Common myeloid progenitor, CD34-positive (primary cell): ENCODE data around the gene TRMT10A.

Source experiments
- CTCF ChIA-PET: fragments of 350-600 bp; sonication (Branson Sonifier 250); formaldehyde crosslinking; loops from one replicate; lab custom pipeline; 2021; ENCODE audit warnings: antibody characterized with exemption; lab: Charles Lee
- POLR2A ChIA-PET: fragments of 350-600 bp; sonication (Branson Sonifier 250); formaldehyde crosslinking; loops from one replicate; lab custom pipeline; 2021; ENCODE audit warnings: antibody characterized with exemption; lab: Charles Lee
- DNase-seq, 3 donors: peaks; one replicate each; pipeline versions ENCODE4 v3.0.0 to v3.0.0-alpha.2; 2013
- H3K27ac ChIP-seq, 2 experiments: 1 replicate in 1 of 2; 2 replicates in 1 of 2; pipeline ENCODE4 v1.7.0; 2013; ENCODE audit warnings: inconsistent platforms in 2 of 2, low read length in 2 of 2, mild to moderate bottlenecking in 2 of 2, low read depth in 1 of 2, moderate library complexity in 1 of 2; ENCODE audit not compliant: severe bottlenecking in 2 of 2, insufficient read depth in 1 of 2, poor library complexity in 1 of 2
- H3K27me3 ChIP-seq, 5 experiments: replicated peaks in 2 of 5; 1 replicate in 3 of 5; 2 replicates in 2 of 5; pipeline versions ENCODE4 v1.6.1 to v1.7.0; 2013; ENCODE audit warnings: low read length in 4 of 5, mild to moderate bottlenecking in 2 of 5, moderate library complexity in 2 of 5, inconsistent platforms in 1 of 5; ENCODE audit not compliant: insufficient read depth in 5 of 5, control insufficient read depth in 4 of 5
- H3K36me3 ChIP-seq, 4 experiments: 1 replicate in 2 of 4; 2 replicates in 2 of 4; pipeline versions ENCODE4 v1.6.1 to v1.7.0; 2013; ENCODE audit warnings: low read length in 3 of 4, control low read depth in 1 of 4, mild to moderate bottlenecking in 1 of 4; ENCODE audit not compliant: control insufficient read depth in 4 of 4, insufficient read depth in 4 of 4
- H3K4me1 ChIP-seq, 4 experiments: 1 replicate in 3 of 4; 2 replicates in 1 of 4; pipeline versions ENCODE4 v1.6.1 to v1.7.1; 2013; ENCODE audit warnings: low read length in 3 of 4, mild to moderate bottlenecking in 3 of 4, control low read depth in 1 of 4, inconsistent platforms in 1 of 4, moderate library complexity in 1 of 4; ENCODE audit not compliant: control insufficient read depth in 4 of 4, insufficient read depth in 4 of 4; ENCODE audit errors: control extremely low read depth in 1 of 4
- H3K4me3 ChIP-seq, 7 experiments: 1 replicate in 4 of 7; 2 replicates in 3 of 7; pipeline versions ENCODE4 v1.5.1 to v1.7.0; 2013; ENCODE audit warnings: mild to moderate bottlenecking in 7 of 7, low read length in 6 of 7, moderate library complexity in 6 of 7, inconsistent platforms in 2 of 7, low read depth in 2 of 7, control low read depth in 1 of 7; ENCODE audit not compliant: insufficient read depth in 4 of 7, control insufficient read depth in 1 of 7; ENCODE audit errors: extremely low read depth in 1 of 7
- H3K9me3 ChIP-seq, 5 experiments: 1 replicate in 4 of 5; 2 replicates in 1 of 5; pipeline versions ENCODE4 v1.6.1 to v1.7.1; 2013; ENCODE audit warnings: low read length in 4 of 5, mild to moderate bottlenecking in 2 of 5, inconsistent platforms in 1 of 5, low read depth in 1 of 5, moderate library complexity in 1 of 5; ENCODE audit not compliant: control insufficient read depth in 4 of 5, insufficient read depth in 2 of 5; ENCODE audit errors: control extremely low read depth in 1 of 5
- WGBS: methylation state at CpG from one replicate; pipeline ENCODE4 v1.1.5; 2013; ENCODE audit not compliant: insufficient coverage; 5-methylcytosine and 5-hydroxymethylcytosine counted together

The TRMT10A gene

DNA sequence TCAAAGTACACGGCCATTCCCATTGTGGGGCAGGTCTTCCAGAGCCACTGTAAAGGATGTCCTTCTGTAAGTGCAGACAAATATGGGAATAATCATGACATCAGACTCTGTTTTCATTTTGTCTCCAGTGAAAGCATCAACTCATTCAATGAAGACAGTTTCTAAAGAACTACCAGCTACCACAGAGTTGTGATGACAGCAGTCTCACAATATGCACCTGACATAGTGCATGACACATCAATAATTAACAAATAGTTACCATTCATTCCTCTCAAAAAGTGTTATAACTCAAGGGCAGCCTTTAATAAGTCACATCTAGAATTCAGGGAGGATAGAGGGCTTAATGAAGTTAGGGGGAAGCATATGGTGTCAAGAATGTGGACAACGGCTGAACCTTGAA is 31.0 kb upstream of the TRMT10A start:
- Histone ChIP-seq H3K4me3 (no peak overlapping the region), H3K4me1 (no peaks in the 10 kb centered on the region), H3K27ac (no peak overlapping the region), H3K9me3 (no peaks in the 10 kb centered on the region), H3K36me3 (no peaks in the 10 kb centered on the region), H3K27me3 (no peaks in the 10 kb centered on the region)
- POLR2A ChIA-PET = no interaction called here
- 100% methylated on average over 2 of the region's 2 CpGs for WGBS
- no peak for DNase-seq
- CTCF ChIA-PET = no interaction called here

DNA sequence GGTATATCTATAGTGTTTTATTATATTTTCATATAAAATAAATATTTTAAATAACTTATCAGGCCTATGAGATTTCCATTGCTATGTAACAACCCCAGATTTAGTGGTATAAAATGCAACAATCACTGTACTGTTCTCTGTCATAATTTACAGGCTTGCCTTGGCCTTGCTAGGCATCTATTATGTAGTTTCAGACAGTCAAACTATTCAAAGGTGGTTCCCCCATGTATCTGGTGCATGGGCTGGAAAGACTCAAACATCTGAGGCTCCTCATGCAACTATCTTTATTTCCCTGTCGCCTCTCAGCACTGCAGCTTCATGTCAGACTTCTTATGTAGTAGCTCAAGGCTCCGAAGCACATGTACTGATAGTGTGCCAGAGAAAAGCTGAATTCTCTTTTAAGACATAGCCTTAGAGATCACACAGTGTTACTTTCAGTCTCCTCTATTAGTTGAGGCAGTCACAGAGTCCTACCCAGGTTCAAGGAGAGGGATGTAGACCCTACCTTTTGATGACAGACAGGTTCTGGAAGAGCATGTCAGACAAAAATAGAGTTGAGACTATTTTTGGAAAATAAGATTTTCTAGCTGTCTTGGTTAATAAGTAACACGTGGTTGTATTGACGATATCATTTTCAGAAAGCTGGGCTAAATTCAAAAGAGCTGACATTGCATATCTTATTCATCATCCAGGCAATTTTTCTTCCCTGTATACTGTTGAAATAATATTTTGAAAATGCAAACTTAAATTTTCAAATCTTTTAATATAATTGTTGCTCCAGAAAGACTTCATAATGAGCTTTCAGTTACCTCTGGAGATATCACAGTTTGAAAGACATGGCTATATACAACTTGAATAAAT is 30.2 kb upstream of the TRMT10A start:
- no peak for DNase-seq

DNA sequence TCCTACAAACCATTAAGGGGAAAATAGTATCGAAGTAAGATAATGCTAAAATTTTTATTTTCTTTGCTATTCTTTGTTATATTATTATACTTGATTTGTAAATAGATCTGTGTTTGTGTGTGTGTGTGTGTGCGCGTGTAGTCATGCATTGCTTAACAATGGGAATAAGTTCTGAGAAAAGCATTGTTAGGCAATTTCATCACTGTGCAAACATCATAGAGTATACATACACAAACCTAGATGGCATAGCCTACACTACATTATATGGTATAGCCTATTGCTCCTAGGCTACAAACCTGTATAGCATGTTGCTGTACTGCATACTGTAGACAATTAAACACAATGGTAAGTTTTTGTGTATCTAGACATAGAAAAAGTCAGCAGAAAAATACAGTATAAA is 27.9 kb upstream of the TRMT10A start:
- H3K36me3 ChIP-seq = no peaks in the 10 kb centered on the region
- WGBS = no CpG with 5 or more reads among the region's 3 CpGs
- no peaks in the 10 kb centered on the region for H3K4me1 ChIP-seq
- ChIA-PET POLR2A (no interaction called here), CTCF (no interaction called here)
- no peak for DNase-seq
- H3K27me3 ChIP-seq = peaks cover 0 to 3% (median 0%) of the 10 kb centered on the region in 5 experiments
- H3K4me3 ChIP-seq = no peak overlapping the region
- H3K27ac ChIP-seq = no peak overlapping the region
- no peaks in the 10 kb centered on the region for H3K9me3 ChIP-seq

More for the DNA sequence above, 30.2 kb upstream of the TRMT10A start:
- H3K27me3 ChIP-seq = no peaks in the 10 kb centered on the region
- no peak overlapping the region for H3K4me3 ChIP-seq
- ChIA-PET POLR2A (no interaction called here), CTCF (no interaction called here)
- no peaks in the 10 kb centered on the region for H3K9me3 ChIP-seq
- H3K27ac ChIP-seq = no peak overlapping the region
- H3K36me3 ChIP-seq = no peaks in the 10 kb centered on the region
- 100% methylated on average over 2 of the region's 4 CpGs for WGBS
- no peaks in the 10 kb centered on the region for H3K4me1 ChIP-seq

DNA sequence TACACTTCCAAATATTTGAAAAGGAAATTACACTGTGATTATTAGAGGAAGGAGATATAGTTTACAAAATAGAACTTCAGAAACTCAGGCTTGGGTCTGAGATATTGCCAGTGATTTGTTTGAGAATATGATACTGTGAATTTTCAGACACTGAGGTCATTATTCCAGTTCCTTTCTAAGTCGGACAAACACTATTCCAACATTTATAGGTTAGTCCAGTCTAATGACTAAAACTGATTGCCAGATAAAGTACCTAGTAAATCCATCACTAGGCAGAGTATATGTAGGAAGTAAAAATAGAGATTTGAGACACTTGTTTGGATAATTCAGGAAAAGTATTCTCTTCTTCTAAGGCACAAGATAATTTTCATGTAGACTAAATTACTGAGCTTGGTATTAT is 24.0 kb upstream of the TRMT10A start:
- CTCF ChIA-PET = no interaction called here
- no CpG with 5 or more reads among the region's 1 CpG for WGBS

DNA sequence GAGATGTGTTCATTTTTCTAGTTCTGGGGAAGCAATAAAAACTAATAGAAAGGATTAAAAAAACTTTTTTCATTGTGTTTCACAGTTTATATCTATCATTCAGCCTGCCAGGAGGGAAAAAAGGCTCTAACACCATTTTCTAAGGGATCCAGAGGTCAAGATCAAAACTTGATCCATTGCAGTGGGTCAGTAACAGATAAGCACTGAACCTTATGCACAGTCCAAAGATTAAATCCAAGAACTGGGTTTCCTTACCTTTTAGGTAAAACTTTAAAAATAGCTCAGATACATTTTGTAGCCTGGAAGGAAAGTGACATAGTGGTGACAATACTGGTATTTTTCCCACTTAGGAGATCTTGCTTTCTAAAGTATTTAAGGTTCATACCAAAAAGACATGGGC is 23.5 kb upstream of the TRMT10A start:
- H3K36me3 ChIP-seq = no peaks in the 10 kb centered on the region
- ChIA-PET POLR2A (no interaction called here), CTCF (no interaction called here)
- no peak overlapping the region for H3K4me3 ChIP-seq
- no peak for DNase-seq
- H3K27me3 ChIP-seq = peaks cover 0 to 16% (median 0%) of the 10 kb centered on the region in 5 experiments
- H3K27ac ChIP-seq = no peak overlapping the region
- no peaks in the 10 kb centered on the region for H3K4me1 ChIP-seq
- peaks cover 0 to 1% (median 0%) of the 10 kb centered on the region in 5 experiments for H3K9me3 ChIP-seq

More for the DNA sequence above, 24.0 kb upstream of the TRMT10A start:
- POLR2A ChIA-PET = no interaction called here
- no peak overlapping the region for H3K4me3 ChIP-seq
- no peaks in the 10 kb centered on the region for H3K36me3 ChIP-seq
- H3K9me3 ChIP-seq = peaks cover 0 to 1% (median 0%) of the 10 kb centered on the region in 5 experiments
- no peak overlapping the region for H3K27ac ChIP-seq
- no peaks in the 10 kb centered on the region for H3K4me1 ChIP-seq
- no peak for DNase-seq
- H3K27me3 ChIP-seq = peaks cover 0 to 12% (median 0%) of the 10 kb centered on the region in 5 experiments

DNA sequence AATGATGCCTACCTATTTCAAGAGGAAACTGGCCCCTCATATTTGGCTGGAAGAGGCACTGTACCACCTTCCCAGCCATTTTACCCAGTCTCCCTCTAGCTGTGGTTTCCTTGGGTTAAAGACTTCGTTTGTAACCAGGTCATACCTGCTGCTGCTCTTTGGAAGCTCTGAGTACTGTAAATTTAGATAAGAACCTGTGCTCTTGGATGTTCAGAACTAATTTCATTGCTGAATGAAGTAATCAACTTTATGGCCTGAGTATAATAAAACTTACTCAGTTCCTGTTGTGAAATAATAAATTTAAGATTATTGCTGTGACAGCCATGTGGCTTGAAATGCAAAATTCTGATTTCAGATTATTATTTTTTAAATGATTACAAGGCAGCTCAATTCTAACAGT is 23.0 kb upstream of the TRMT10A start:
- no CpG with 5 or more reads among the region's 1 CpG for WGBS
- H3K27me3 ChIP-seq = peaks cover 0 to 17% (median 0%) of the 10 kb centered on the region in 5 experiments
- POLR2A ChIA-PET = no interaction called here
- no peak for DNase-seq
- H3K4me1 ChIP-seq = no peaks in the 10 kb centered on the region
- no peak overlapping the region for H3K27ac ChIP-seq
- CTCF ChIA-PET = no interaction called here
- no peak overlapping the region for H3K4me3 ChIP-seq
- no peaks in the 10 kb centered on the region for H3K36me3 ChIP-seq
- H3K9me3 ChIP-seq = peaks cover 0 to 1% (median 0%) of the 10 kb centered on the region in 5 experiments

DNA sequence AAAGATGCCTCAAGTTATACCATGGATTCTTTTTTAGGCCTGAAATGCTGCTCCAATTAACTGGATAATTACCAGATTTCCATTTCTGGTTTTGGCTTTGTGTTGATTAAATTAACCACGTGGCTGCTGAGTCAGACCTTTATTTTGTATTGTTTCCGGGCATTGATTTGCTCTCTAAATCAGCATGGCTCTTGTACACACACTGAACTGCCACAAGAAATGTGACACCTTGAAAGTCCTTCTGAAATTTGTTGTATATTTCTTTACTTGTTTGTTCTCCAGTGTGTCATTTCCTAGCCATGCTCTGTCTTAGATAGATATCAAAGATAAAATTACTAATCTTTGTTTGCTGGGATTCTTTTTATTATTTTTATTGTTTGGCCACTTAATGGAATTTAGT is 22.5 kb upstream of the TRMT10A start:
- ChIA-PET CTCF (no interaction called here), POLR2A (no interaction called here)
- peaks cover 0 to 17% (median 0%) of the 10 kb centered on the region in 5 experiments for H3K27me3 ChIP-seq
- no peak overlapping the region for H3K27ac ChIP-seq
- H3K4me1 ChIP-seq = no peaks in the 10 kb centered on the region
- WGBS = no CpG with 5 or more reads among the region's 2 CpGs
- H3K9me3 ChIP-seq = peaks cover 0 to 1% (median 0%) of the 10 kb centered on the region in 5 experiments
- no peaks in the 10 kb centered on the region for H3K36me3 ChIP-seq
- DNase-seq = no peak
- H3K4me3 ChIP-seq = no peak overlapping the region
